Liver (tissue), 9 donors: ENCODE data around the gene TNFRSF21. TPM values are rescaled to one million over a fixed set of nuclear protein-coding genes. Genes with fewer than 3 reads are reported as not detected.

Source experiments
- DNase-seq: peaks from one replicate; pipeline ENCODE4 v3.0.0-alpha.2; 2017; ENCODE audit warnings: low spot score
- H3K27ac ChIP-seq, 2 donors: one replicate each; pipeline ENCODE4 v1.7.0; 2013; ENCODE audit warnings: inconsistent platforms in 2 of 2, low read length in 2 of 2, control low read depth in 1 of 2, low read depth in 1 of 2, mild to moderate bottlenecking in 1 of 2
- H3K27me3 ChIP-seq, 4 donors: one replicate each; pipeline versions ENCODE4 v1.6.1 to v1.7.0; 2013; ENCODE audit warnings: low read length in 3 of 4, inconsistent platforms in 1 of 4, mild to moderate bottlenecking in 1 of 4, moderate library complexity in 1 of 4; ENCODE audit not compliant: control insufficient read depth in 4 of 4, insufficient read depth in 4 of 4
- H3K36me3 ChIP-seq, 4 donors: one replicate each; pipeline versions ENCODE4 v1.6.1 to v1.7.0; 2013; ENCODE audit warnings: low read length in 3 of 4, mild to moderate bottlenecking in 3 of 4, low read depth in 1 of 4, moderate library complexity in 1 of 4; ENCODE audit not compliant: control insufficient read depth in 4 of 4, insufficient read depth in 3 of 4
- H3K4me1 ChIP-seq, 4 donors: one replicate each; pipeline versions ENCODE4 v1.6.1 to v1.7.0; 2013; ENCODE audit warnings: low read length in 3 of 4, mild to moderate bottlenecking in 3 of 4, moderate library complexity in 1 of 4; ENCODE audit not compliant: control insufficient read depth in 4 of 4, insufficient read depth in 4 of 4
- H3K4me3 ChIP-seq, 3 donors: one replicate each; pipeline versions ENCODE4 v1.6.1 to v1.7.0; 2013; ENCODE audit warnings: low read length in 3 of 3, control low read depth in 1 of 3, low read depth in 1 of 3, mild to moderate bottlenecking in 1 of 3
- H3K9ac ChIP-seq, 2 donors: one replicate each; pipeline ENCODE4 v1.7.0; 2013; ENCODE audit warnings: low read length in 2 of 2, mild to moderate bottlenecking in 2 of 2, moderate library complexity in 2 of 2, control low read depth in 1 of 2, low read depth in 1 of 2
- H3K9me3 ChIP-seq, 4 donors: one replicate each; pipeline versions ENCODE4 v1.6.1 to v1.7.0; 2013; ENCODE audit warnings: low read length in 3 of 4; ENCODE audit not compliant: control insufficient read depth in 4 of 4
- ATF3 ChIP-seq: IDR thresholded peaks from 2 replicates; pipeline ENCODE4 v1.6.1; 2016; ENCODE audit warnings: antibody characterized with exemption
- CTCF ChIP-seq: fragments of 150-350 bp; IDR thresholded peaks from 2 replicates; pipeline ENCODE4 v1.5.1; 2017; ENCODE audit warnings: improper control_type of control experiment, low read depth, low read length; ENCODE audit not compliant: missing input control
- EGR1 ChIP-seq, 2 donors: IDR thresholded peaks; 2 replicates each; pipeline ENCODE4 v1.6.1; 2016 to 2018; ENCODE audit warnings: antibody characterized with exemption in 2 of 2, low read depth in 2 of 2
- FOXA1 ChIP-seq: IDR thresholded peaks from 2 replicates; pipeline ENCODE4 v1.6.1; 2016; ENCODE audit warnings: antibody characterized with exemption
- HNF4A ChIP-seq, 2 donors: conservative IDR thresholded peaks; 2 replicates each; pipeline ENCODE4 v1.6.1; 2016; ENCODE audit warnings: antibody characterized with exemption in 2 of 2, mild to moderate bottlenecking in 2 of 2
- HNF4G ChIP-seq: IDR thresholded peaks from 2 replicates; pipeline ENCODE4 v1.6.1; 2016; ENCODE audit warnings: antibody characterized with exemption
- JUND ChIP-seq, 2 donors: IDR thresholded peaks; 2 replicates each; pipeline ENCODE4 v1.6.1; 2016; ENCODE audit warnings: antibody characterized with exemption in 2 of 2
- MAX ChIP-seq: IDR thresholded peaks from 2 replicates; pipeline ENCODE4 v1.6.1; 2016; ENCODE audit warnings: antibody characterized with exemption
- REST ChIP-seq: IDR thresholded peaks from 2 replicates; pipeline ENCODE4 v1.6.1; 2016; ENCODE audit warnings: antibody characterized with exemption, mild to moderate bottlenecking
- TAF1 ChIP-seq: conservative IDR thresholded peaks from 2 replicates; pipeline ENCODE4 v1.6.1; 2016; ENCODE audit warnings: antibody characterized with exemption, mild to moderate bottlenecking
- YY1 ChIP-seq: IDR thresholded peaks from 2 replicates; pipeline ENCODE4 v1.6.1; 2016; ENCODE audit warnings: antibody characterized with exemption, mild to moderate bottlenecking
- ZBTB33 ChIP-seq: IDR thresholded peaks from 2 replicates; pipeline ENCODE4 v1.6.1; 2016; ENCODE audit warnings: antibody characterized with exemption
- polyA plus RNA-seq, 2 donors: library from polyadenylated mRNA; stranded (reverse) in 1 of 2; unstranded in 1 of 2; fragments of 200-250 nt in 1 of 2; fragments of >200 nt in 1 of 2; fragmentation: Nextera tagmentation in 1 of 2; extraction: Ambion mirVana in 1 of 2; gene quantifications; one replicate each; pipeline versions ENCODE4 v1.2.1 to v1.2.3, GENCODE V29; 2013 to 2015
- total RNA-seq, 2 donors: library from RNA; depleted of rRNA; stranded (reverse); fragments of >200 nt; gene quantifications; one replicate each; pipeline ENCODE4 v1.2.3, GENCODE V29; 2014
- donor health status: healthy.
- donor health status: healthy.
- donor health status: healthy.
- donor health status: healthy.
- donor health status: healthy.

TNFRSF21 gene
- total and polyA plus RNA-seq, 4 donors, result 2.1 to 3.2 (median 2.9) TPM

GRCh38 chr6:47207261-47207660 is 102.4 kb downstream of the TNFRSF21 start (continued):
- TF ChIP-seq REST (no peak), CTCF (no peak), HNF4A (conservative IDR thresholded peaks at IDR 0.05) (no peak), ATF3 (no peak), HNF4G (no peak), FOXA1 (no peak)

- H3K27me3 ChIP-seq, result no peaks in the 10 kb centered on the region
- no peak overlapping the region for H3K4me3 ChIP-seq
- no peak for TF ChIP-seq ATF3
- TF ChIP-seq ZBTB33, result no peak
- TF ChIP-seq MAX, result no peak
- TF ChIP-seq YY1, result no peak
- no peak for TF ChIP-seq TAF1
- TF ChIP-seq JUND (IDR thresholded peaks at IDR 0.05), result no peak
- TF ChIP-seq EGR1 (IDR thresholded peaks at IDR 0.05; ENCODE audit: low read depth in 2 of 2), result no peak
- no peak for TF ChIP-seq HNF4A (conservative IDR thresholded peaks at IDR 0.05)
- H3K27ac ChIP-seq, result no peak overlapping the region
- no peak overlapping the region for H3K9ac ChIP-seq
- H3K36me3 ChIP-seq, result no peaks in the 10 kb centered on the region
- DNase-seq, result no peak
- no peaks in the 10 kb centered on the region for H3K9me3 ChIP-seq
- no peaks in the 10 kb centered on the region for H3K4me1 ChIP-seq
These were observed 103.1 kb downstream of the TNFRSF21 start for GRCh38 chr6:47206626-47207025.
